Uterus (tissue), 4 donors: Measurements from ENCODE around the gene FHIT. TPM values are rescaled to one million over a fixed set of nuclear protein-coding genes. Genes with fewer than 3 reads are reported as not detected.
A peak's percentile ranks its signal among the peaks of the same experiment; 100 is the strongest.

Source experiments
- DNase-seq, 2 donors: peaks; one replicate each; pipeline ENCODE4 v3.0.0-alpha.2; 2019 to 2020
- H3K27ac ChIP-seq, 2 donors: fragments of 200-600 bp; sonication (generic); 1 replicate in 1 of 2; 2 replicates in 1 of 2; pipeline ENCODE4 v1.5.1; 2016 to 2018
- H3K27me3 ChIP-seq, 2 donors: fragments of 200-600 bp; sonication (generic); one replicate each; pipeline ENCODE4 v1.5.1; 2018 to 2019; ENCODE audit warnings: control low read depth in 1 of 2
- H3K36me3 ChIP-seq, 2 donors: fragments of 200-600 bp; sonication (generic); one replicate each; pipeline ENCODE4 v1.5.1; 2019; ENCODE audit warnings: control low read depth in 1 of 2
- H3K4me1 ChIP-seq, 2 donors: fragments of 200-600 bp; sonication (generic); one replicate each; pipeline ENCODE4 v1.5.1; 2018 to 2019; ENCODE audit warnings: control low read depth in 1 of 2
- H3K4me3 ChIP-seq, 2 donors: fragments of 200-600 bp; sonication (generic); 1 replicate in 1 of 2; 2 replicates in 1 of 2; pipeline ENCODE4 v1.5.1; 2018 to 2019; ENCODE audit warnings: mild to moderate bottlenecking in 1 of 2
- H3K9me3 ChIP-seq, 2 donors: fragments of 200-600 bp; sonication (generic); one replicate each; pipeline ENCODE4 v1.5.1; 2019; ENCODE audit warnings: control low read depth in 1 of 2
- POLR2A ChIP-seq, 2 donors: fragments of 450-650 bp; IDR thresholded peaks; one replicate each; pipeline ENCODE4 v1.6.1; 2016; ENCODE audit warnings: antibody characterized with exemption in 2 of 2, mild to moderate bottlenecking in 1 of 2, moderate library complexity in 1 of 2
- intact Hi-C: fragments of 100-400 bp; cut with DNase I; formaldehyde crosslinking; loops from one replicate; pipeline ENCODE4 v1.15.1; 2023; ENCODE audit warnings: low total_unique reads
- total RNA-seq, 4 donors: library from RNA; depleted of rRNA in 3 of 4; stranded (reverse); fragments of >200 nt in 3 of 4; gene quantifications; one replicate each; pipeline versions ENCODE4 v1.1.0 to v1.2.4, GENCODE V29; 2014 to 2023
- TF ChIP-seq, protein P1 (sequence below), 4 experiments: fragments of 200-600 bp in 2 of 4; fragments of 450-650 bp in 2 of 4; sonication (generic) in 2 of 4; IDR thresholded peaks; one replicate each; pipeline ENCODE4 v1.5.1; 2016 to 2019; ENCODE audit warnings: antibody characterized with exemption in 4 of 4, mild to moderate bottlenecking in 2 of 4, moderate library complexity in 1 of 4
- donor health status: DM: yes; HTN: yes; CAD: no.

Gene FHIT
- total RNA-seq, 4 donors from 2014 or later: 1.3 to 15.2 (median 7.3) TPM

DNA sequence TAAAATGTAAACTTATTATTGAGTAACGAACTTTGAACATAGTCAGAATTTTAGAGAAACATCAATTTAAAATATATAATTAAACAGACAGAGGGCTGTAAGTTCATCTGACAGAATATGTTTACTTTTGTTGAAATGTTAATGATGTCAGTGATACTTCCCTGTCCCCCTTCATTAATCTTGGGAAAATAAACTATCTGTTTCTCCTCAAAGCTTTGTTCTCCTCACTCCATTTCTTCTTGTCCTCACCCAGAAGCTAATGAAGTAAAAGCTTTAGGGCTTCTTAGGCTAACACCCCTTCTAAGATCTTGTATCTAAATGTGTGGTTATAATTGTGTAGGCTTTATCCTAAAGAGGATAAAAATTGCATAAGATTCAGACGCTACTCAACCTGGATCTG, 1031.8 kb downstream of the FHIT start:
- intact Hi-C loops: no loop called here
- Histone ChIP-seq H3K4me1 (no peaks in the 10 kb centered on the region), H3K36me3 (no peaks in the 10 kb centered on the region), H3K27ac (no peak overlapping the region), H3K9me3 (no peaks in the 10 kb centered on the region), H3K4me3 (no peak overlapping the region), H3K27me3 (no peaks in the 10 kb centered on the region)
- TF ChIP-seq POLR2A (IDR thresholded peaks at IDR 0.05): no peak
- TF ChIP-seq, protein P1, sequence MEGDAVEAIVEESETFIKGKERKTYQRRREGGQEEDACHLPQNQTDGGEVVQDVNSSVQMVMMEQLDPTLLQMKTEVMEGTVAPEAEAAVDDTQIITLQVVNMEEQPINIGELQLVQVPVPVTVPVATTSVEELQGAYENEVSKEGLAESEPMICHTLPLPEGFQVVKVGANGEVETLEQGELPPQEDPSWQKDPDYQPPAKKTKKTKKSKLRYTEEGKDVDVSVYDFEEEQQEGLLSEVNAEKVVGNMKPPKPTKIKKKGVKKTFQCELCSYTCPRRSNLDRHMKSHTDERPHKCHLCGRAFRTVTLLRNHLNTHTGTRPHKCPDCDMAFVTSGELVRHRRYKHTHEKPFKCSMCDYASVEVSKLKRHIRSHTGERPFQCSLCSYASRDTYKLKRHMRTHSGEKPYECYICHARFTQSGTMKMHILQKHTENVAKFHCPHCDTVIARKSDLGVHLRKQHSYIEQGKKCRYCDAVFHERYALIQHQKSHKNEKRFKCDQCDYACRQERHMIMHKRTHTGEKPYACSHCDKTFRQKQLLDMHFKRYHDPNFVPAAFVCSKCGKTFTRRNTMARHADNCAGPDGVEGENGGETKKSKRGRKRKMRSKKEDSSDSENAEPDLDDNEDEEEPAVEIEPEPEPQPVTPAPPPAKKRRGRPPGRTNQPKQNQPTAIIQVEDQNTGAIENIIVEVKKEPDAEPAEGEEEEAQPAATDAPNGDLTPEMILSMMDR (IDR thresholded peaks at IDR 0.05): no peak
- DNase-seq: no peak

DNA sequence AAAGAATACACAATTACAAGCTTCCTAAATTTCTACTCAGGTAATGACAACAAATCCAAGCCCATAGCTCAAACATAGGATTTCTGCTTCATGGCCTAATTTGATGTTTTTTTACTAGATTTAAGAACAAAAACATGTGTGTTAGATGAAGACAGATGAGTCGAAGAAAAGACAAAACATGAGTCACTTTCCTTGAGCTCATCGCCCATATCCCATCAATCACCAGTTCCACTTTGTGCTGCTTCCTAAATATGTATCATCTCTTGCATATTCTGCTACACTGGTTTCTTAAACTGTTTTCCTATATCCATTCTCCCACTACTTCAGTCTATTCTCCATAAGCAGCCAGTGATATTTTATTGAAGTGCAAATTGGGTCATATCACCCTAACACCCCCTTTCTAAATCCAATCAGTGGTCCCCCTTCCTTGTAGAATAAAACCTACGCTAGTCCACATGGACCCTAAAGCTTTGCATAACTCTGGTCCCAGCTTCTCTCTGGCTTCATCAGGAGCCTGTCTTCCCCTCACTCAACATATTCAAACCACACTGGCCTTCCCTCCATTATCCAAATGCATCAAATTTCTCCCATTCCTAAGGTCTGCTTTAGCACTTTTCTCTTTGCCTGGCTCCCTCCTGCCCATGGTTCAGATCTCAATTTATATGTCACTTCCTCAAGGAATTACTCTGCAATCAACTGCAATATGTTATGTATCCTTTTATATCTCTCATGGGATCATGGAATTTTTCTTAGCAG, 1033.9 kb downstream of the FHIT start:
- Histone ChIP-seq H3K4me1 (no peaks in the 10 kb centered on the region), H3K36me3 (no peaks in the 10 kb centered on the region), H3K4me3 (no peak overlapping the region), H3K27me3 (no peaks in the 10 kb centered on the region), H3K9me3 (no peaks in the 10 kb centered on the region), H3K27ac (no peak overlapping the region)
- DNase-seq: no peak
- TF ChIP-seq, protein P1 (IDR thresholded peaks at IDR 0.05): no peak
- intact Hi-C loops: no loop called here

DNA sequence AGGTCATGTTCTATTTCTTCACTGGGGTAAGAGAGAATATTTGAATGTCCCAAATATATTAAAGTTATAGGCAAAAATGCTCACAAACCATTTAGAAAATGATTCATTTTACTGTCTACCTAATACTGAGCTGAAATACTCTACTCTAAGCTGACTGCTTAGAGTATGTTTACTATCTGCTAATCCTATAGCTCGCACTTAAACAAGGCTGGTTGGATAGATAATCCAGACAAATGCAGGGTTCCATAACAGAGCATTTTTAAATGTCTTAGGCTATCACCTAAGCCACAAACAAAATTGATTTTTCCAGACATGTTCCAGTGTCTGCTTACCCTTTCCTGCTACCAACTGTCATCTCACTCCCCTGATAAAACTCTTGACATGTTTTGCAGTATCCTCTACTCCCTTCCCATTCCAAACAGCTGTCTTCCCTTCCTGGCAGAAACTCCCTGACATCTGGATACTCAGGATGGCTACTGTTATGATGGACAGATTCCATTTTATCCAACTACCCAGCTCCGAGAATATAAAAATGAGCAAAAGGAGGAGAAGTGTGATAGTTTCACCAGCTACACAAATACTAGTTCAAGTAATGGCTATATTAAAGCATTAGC, 1034.7 kb downstream of the FHIT start:
- Histone ChIP-seq H3K4me1 (no peaks in the 10 kb centered on the region), H3K36me3 (no peaks in the 10 kb centered on the region), H3K27ac (no peak overlapping the region), H3K9me3 (no peaks in the 10 kb centered on the region), H3K4me3 (no peak overlapping the region), H3K27me3 (no peaks in the 10 kb centered on the region)
- intact Hi-C loops: no loop called here
- TF ChIP-seq, protein P1 (IDR thresholded peaks at IDR 0.05): no peak
- TF ChIP-seq POLR2A (IDR thresholded peaks at IDR 0.05): no peak
- no peak for DNase-seq

DNA sequence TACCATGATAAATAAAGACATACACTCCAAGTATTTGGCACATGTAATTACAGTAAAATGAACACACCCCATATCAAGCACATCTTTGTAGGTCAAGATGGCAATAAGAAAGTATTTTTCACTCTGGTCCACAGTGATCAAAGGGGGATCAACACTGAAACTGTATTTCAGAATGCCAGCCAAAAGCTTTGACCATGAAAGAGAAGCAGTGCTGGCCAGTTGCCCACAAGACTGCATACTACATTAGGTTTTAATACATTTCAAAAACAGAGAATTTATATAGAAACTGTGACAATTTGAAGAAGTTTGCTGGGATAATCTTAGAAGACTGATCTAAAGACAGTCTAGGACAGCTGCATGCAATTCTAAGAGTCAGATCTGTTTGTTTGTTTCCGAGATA, 1035.3 kb downstream of the FHIT start:
- H3K27ac ChIP-seq: no peak overlapping the region
- intact Hi-C loops: no loop called here
- H3K4me1 ChIP-seq: no peaks in the 10 kb centered on the region
- no peaks in the 10 kb centered on the region for H3K9me3 ChIP-seq
- TF ChIP-seq, protein P1 (IDR thresholded peaks at IDR 0.05): no peak
- H3K27me3 ChIP-seq: no peaks in the 10 kb centered on the region
- no peak overlapping the region for H3K4me3 ChIP-seq
- H3K36me3 ChIP-seq: no peaks in the 10 kb centered on the region
- DNase-seq: peak in 1 of 2 donors; percentile 11

DNA sequence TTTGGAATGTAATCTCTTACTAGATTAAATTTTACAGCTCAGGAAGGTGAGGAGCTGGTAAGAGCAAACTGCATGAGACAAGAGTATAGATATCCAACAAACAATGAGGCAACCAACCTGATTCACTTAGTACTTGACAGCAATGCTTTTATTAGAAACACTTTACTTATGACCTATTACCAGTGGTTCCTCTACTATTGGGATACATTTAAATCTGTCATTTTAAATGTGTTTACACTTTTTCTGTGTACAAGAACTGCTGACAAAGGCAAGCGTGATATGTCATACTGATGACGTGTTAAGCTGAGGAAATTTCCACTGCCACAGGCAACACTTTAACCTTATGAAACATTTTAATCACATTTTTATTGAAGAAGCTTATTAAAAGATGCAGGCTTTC, 1043.3 kb downstream of the FHIT start:
- no peak for TF ChIP-seq POLR2A (IDR thresholded peaks at IDR 0.05)
- TF ChIP-seq, protein P1 (IDR thresholded peaks at IDR 0.05): no peak
- no peak for DNase-seq

More for the DNA sequence above, 1043.3 kb downstream of the FHIT start:
- no peaks in the 10 kb centered on the region for H3K36me3 ChIP-seq
- no peaks in the 10 kb centered on the region for H3K27me3 ChIP-seq
- no peak overlapping the region for H3K4me3 ChIP-seq
- H3K4me1 ChIP-seq: no peaks in the 10 kb centered on the region
- intact Hi-C loops: no loop called here
- no peak overlapping the region for H3K27ac ChIP-seq
- no peaks in the 10 kb centered on the region for H3K9me3 ChIP-seq
